DMS79 treated with DMSO at 0.1 percent for 48 hours (cell line): ENCODE results near the gene MYMK.

Experiments
- DNase-seq: peaks from one replicate; lab custom pipeline; 2025; lab: John Stamatoyannopoulos, UW

MYMK gene

GRCh38 chr9:133468374-133468773, 56.4 kb downstream of the MYMK start:
- no peak for DNase-seq

GRCh38 chr9:133467101-133467500, 57.7 kb downstream of the MYMK start:
- DNase-seq = no peak

- DNase-seq = no peak
These were observed 58.8 kb downstream of the MYMK start for GRCh38 chr9:133465984-133466383.

- no peak for DNase-seq
These were observed 60.1 kb downstream of the MYMK start for GRCh38 chr9:133464638-133465037.
